Stomach (tissue), 4 donors: ENCODE results near the gene SPATA20.

Experiments
- CTCF ChIP-seq, 7 experiments: fragments of 450-650 bp in 4 of 7; fragments of 200-600 bp in 3 of 7; sonication (generic) in 3 of 7; IDR thresholded peaks; one replicate each; pipeline ENCODE4 v1.5.1; 2016 to 2019; ENCODE audit warnings: antibody characterized with exemption in 7 of 7, control low read depth in 2 of 7, mild to moderate bottlenecking in 1 of 7
- POLR2A ChIP-seq, 4 donors: fragments of 450-650 bp; IDR thresholded peaks; one replicate each; pipeline ENCODE4 v1.6.1; 2016; ENCODE audit warnings: antibody characterized with exemption in 4 of 4, control low read depth in 2 of 4, mild to moderate bottlenecking in 1 of 4, moderate library complexity in 1 of 4

GRCh38 chr17:50562242-50563091 is 15.5 kb downstream of the SPATA20 start:
- TF ChIP-seq CTCF (IDR thresholded peaks at IDR 0.05), result no peak
- TF ChIP-seq POLR2A (IDR thresholded peaks at IDR 0.05), result no peak
